ENCODE data around the gene MOCS2. TPM values are rescaled to one million over a fixed set of nuclear protein-coding genes. Genes with fewer than 3 reads are reported as not detected.
A peak's percentile ranks its signal among the peaks of the same experiment; 100 is the strongest.

MOCS2 gene
- total and polyA plus RNA-seq, 8 donors: 11.4 to 37.6 (median 18.3) TPM

GRCh38 chr5:53110156-53110555 is 599 bp upstream of the MOCS2 start:
- DNase-seq: peak in 1 of 6 donors; percentile 18
- intact Hi-C loops (cut with DNase I): no loop called here
- WGBS, 2 donors: 5 to 6% methylated on average over 6 of the region's 6 CpGs
- Histone ChIP-seq H3K9me3 (no peaks in the 10 kb centered on the region), H3K4me3 (peak overlapping the region; percentile 52 to 77 (median 64)), H3K27ac (peak overlapping the region in 3 of 4 donors; percentile 19 to 86 (median 77)), H3K36me3 (no peaks in the 10 kb centered on the region), H3K4me1 (peaks cover 6% of the 10 kb centered on the region in 3 donors), H3K27me3 (no peaks in the 10 kb centered on the region)
- FAIRE-seq: no peak
- TF ChIP-seq, protein P1, sequence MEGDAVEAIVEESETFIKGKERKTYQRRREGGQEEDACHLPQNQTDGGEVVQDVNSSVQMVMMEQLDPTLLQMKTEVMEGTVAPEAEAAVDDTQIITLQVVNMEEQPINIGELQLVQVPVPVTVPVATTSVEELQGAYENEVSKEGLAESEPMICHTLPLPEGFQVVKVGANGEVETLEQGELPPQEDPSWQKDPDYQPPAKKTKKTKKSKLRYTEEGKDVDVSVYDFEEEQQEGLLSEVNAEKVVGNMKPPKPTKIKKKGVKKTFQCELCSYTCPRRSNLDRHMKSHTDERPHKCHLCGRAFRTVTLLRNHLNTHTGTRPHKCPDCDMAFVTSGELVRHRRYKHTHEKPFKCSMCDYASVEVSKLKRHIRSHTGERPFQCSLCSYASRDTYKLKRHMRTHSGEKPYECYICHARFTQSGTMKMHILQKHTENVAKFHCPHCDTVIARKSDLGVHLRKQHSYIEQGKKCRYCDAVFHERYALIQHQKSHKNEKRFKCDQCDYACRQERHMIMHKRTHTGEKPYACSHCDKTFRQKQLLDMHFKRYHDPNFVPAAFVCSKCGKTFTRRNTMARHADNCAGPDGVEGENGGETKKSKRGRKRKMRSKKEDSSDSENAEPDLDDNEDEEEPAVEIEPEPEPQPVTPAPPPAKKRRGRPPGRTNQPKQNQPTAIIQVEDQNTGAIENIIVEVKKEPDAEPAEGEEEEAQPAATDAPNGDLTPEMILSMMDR (IDR thresholded peaks at IDR 0.05): no peak
- peak; percentile 2 to 17 (median 8) for ATAC-seq

- H3K27me3 ChIP-seq: no peaks in the 10 kb centered on the region
- DNase-seq: peak in 1 of 6 donors; percentile 33
- H3K4me3 ChIP-seq: peak overlapping the region; percentile 52 to 77 (median 64)
- TF ChIP-seq, protein P1 (IDR thresholded peaks at IDR 0.05): no peak
- 0 to 1% methylated on average over 11 of the region's 11 CpGs for WGBS, 2 donors
- intact Hi-C loops (cut with DNase I): no loop called here
- H3K27ac ChIP-seq: peak overlapping the region; percentile 19 to 86 (median 68)
- no peaks in the 10 kb centered on the region for H3K36me3 ChIP-seq
- peak; percentile 29 to 65 (median 48) for ATAC-seq
- no peak for FAIRE-seq
- H3K9me3 ChIP-seq: no peaks in the 10 kb centered on the region
- H3K4me1 ChIP-seq: peaks cover 6% of the 10 kb centered on the region in 3 donors
Measured at GRCh38 chr5:53109056-53109442, 508 bp downstream of the MOCS2 start.

DNA sequence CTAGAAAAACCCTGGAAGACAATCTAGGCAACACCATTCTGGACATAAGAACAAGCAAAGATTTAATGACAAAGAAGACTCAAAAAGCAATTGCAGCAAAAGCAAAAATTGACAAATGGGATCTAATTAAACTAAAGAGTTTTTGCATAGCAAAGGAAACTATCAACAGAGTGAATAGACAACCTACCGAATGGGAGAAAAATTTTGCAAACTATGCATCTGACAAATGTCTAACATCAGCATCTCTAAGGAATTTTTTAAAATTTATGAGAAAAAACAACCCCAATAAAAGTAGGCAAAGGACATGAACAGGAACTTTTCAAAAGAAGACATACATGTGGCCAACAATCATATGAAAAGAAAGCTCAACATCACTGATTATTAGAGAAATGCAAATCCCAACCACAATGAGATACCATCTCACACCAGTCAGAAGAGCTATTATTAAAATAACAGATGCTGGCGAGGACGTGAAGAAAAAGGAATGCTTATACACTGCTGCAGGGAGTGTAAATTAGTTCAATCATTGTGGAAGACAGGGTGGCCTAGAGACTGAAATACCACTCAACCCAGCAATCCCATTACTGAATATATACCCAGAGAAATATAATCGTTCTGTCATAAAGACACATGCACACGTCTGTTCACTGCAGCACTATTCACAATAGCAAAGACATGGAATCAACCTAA is 3.8 kb downstream of the MOCS2 start:
- TF ChIP-seq, protein P1 (IDR thresholded peaks at IDR 0.05): no peak
- Histone ChIP-seq H3K9me3 (no peaks in the 10 kb centered on the region), H3K4me3 (no peak overlapping the region), H3K27ac (no peak overlapping the region), H3K36me3 (no peaks in the 10 kb centered on the region), H3K27me3 (no peaks in the 10 kb centered on the region), H3K4me1 (peaks cover 4 to 6% (median 6%) of the 10 kb centered on the region in 3 donors)
- no peak for DNase-seq
- no peak for FAIRE-seq
- no peak for ATAC-seq
- 84 to 96% methylated on average over 5 of the region's 5 CpGs for WGBS, 2 donors
- intact Hi-C loops (cut with DNase I): no loop called here

GRCh38 chr5:53100606-53101005 is 9.0 kb downstream of the MOCS2 start:
- WGBS, 2 donors: 69 to 77% methylated on average over 2 of the region's 2 CpGs
- no peaks in the 10 kb centered on the region for H3K27me3 ChIP-seq
- no peak for ATAC-seq
- H3K27ac ChIP-seq: no peak overlapping the region
- intact Hi-C loops (cut with DNase I): no loop called here
- TF ChIP-seq, protein P1 (IDR thresholded peaks at IDR 0.05): no peak
- H3K36me3 ChIP-seq: peaks cover 0 to 12% (median 7%) of the 10 kb centered on the region in 3 donors
- H3K9me3 ChIP-seq: no peaks in the 10 kb centered on the region
- FAIRE-seq: no peak
- no peak overlapping the region for H3K4me3 ChIP-seq
- H3K4me1 ChIP-seq: no peaks in the 10 kb centered on the region
- DNase-seq: no peak

GRCh38 chr5:53099546-53099945 is 10.0 kb downstream of the MOCS2 start:
- TF ChIP-seq, protein P1 (IDR thresholded peaks at IDR 0.05): no peak
- Histone ChIP-seq H3K9me3 (no peaks in the 10 kb centered on the region), H3K36me3 (peaks cover 0 to 12% (median 7%) of the 10 kb centered on the region in 3 donors), H3K27ac (no peak overlapping the region), H3K27me3 (no peaks in the 10 kb centered on the region), H3K4me3 (no peak overlapping the region), H3K4me1 (no peaks in the 10 kb centered on the region)
- intact Hi-C loops (cut with DNase I): loop anchor here in 1 of 3 donors (5.0 kb wide), 1 partner anchor 152 kb away; no protein-coding TSS in a partner anchor
- ATAC-seq (no peak), FAIRE-seq (no peak), DNase-seq (no peak)
- whole genome bisulfite sequencing, 2 donors: 51 to 56% methylated on average over 2 of the region's 2 CpGs

All from pancreas (tissue), 10 donors.